ENCODE data around the gene CLN5. TPM values are rescaled to one million over a fixed set of nuclear protein-coding genes. Genes with fewer than 3 reads are reported as not detected.

Gene CLN5
- total RNA-seq (2016; rRNA removed; fragmentation: Illumina TruSeq; extraction: Trizol) (6.7 and 13.7 TPM in 2 replicates), polyA plus RNA-seq (2011; rRNA removed) (10.0 and 10.1 TPM in 2 replicates), polyA minus RNA-seq (2011; rRNA and poly(A)+ RNA removed; ENCODE audit: low replicate concordance) (4.3 and 5.8 TPM in 2 replicates), Bru-seq, nascent RNA (percentile 64 among the genes with signal in this experiment), BruChase-seq, experiment 1, labeled RNA remaining after a 6-hour chase (percentile 74 among the genes with signal in this experiment), BruChase-seq, experiment 2, labeled RNA remaining after a 2-hour chase (percentile 60 among the genes with signal in this experiment)
- total RNA-seq (2016; cell fraction: cytosol; rRNA removed; fragmentation: Illumina TruSeq; extraction: Trizol; ENCODE audit: low read depth), result 1.8 and 2.2 TPM in 2 replicates
- total RNA-seq (2016; cell fraction: insoluble cytoplasmic fraction; rRNA removed; fragmentation: Illumina TruSeq; extraction: Trizol), result 8.0 and 12.5 TPM in 2 replicates
- total RNA-seq (2016; cell fraction: membrane; rRNA removed; fragmentation: Illumina TruSeq; extraction: Trizol), result 3.0 and 3.5 TPM in 2 replicates
- 18.3 and 18.9 TPM in 2 replicates for total RNA-seq (2016; cell fraction: nucleus; rRNA removed; fragmentation: Illumina TruSeq; extraction: Trizol)
- 5.0 and 7.4 TPM in 2 replicates for polyA plus RNA-seq (2011; cell fraction: cytosol; rRNA removed)
- polyA plus RNA-seq (2011; cell fraction: nucleus; rRNA removed), result 10.6 and 11.1 TPM in 2 replicates
- 10.4 and 11.3 TPM in 2 replicates for polyA plus RNA-seq (2012)
- 0.95 and 1.3 TPM in 2 replicates for polyA plus RNA-seq (2016; cell fraction: cytosol; fragmentation: Illumina TruSeq; extraction: Trizol; ENCODE audit: low read depth)
- polyA plus RNA-seq (2016; cell fraction: insoluble cytoplasmic fraction; fragmentation: Illumina TruSeq; extraction: Trizol; ENCODE audit: low read depth), result 6.2 and 8.3 TPM in 2 replicates
- 2.4 TPM in 2 replicates for polyA plus RNA-seq (2016; cell fraction: membrane; fragmentation: Illumina TruSeq; extraction: Trizol; ENCODE audit: low read depth)
- 21.3 and 21.9 TPM in 2 replicates for polyA plus RNA-seq (2016; cell fraction: nucleus; fragmentation: Illumina TruSeq; extraction: Trizol; ENCODE audit: insufficient read depth, low read depth)
- polyA minus RNA-seq (2011; cell fraction: cytosol; rRNA and poly(A)+ RNA removed), result 4.4 and 5.8 TPM in 2 replicates
- polyA minus RNA-seq (2011; cell fraction: nucleus; rRNA and poly(A)+ RNA removed), result 26.1 and 29.2 TPM in 2 replicates
- long read RNA-seq, experiment 1, full-length matches to known transcripts, result 20 of 22 reads
- long read RNA-seq, experiment 1, partial matches to known transcripts, result 1 of 22 reads
- long read RNA-seq, experiment 1, other reads (novel, unspliced or antisense), result 1 of 22 reads
- long read RNA-seq, experiment 2, full-length matches to known transcripts, result 5 of 7 reads
- long read RNA-seq, experiment 2, partial matches to known transcripts, result 0 of 7 reads
- long read RNA-seq, experiment 2, other reads (novel, unspliced or antisense), result 2 of 7 reads

DNA sequence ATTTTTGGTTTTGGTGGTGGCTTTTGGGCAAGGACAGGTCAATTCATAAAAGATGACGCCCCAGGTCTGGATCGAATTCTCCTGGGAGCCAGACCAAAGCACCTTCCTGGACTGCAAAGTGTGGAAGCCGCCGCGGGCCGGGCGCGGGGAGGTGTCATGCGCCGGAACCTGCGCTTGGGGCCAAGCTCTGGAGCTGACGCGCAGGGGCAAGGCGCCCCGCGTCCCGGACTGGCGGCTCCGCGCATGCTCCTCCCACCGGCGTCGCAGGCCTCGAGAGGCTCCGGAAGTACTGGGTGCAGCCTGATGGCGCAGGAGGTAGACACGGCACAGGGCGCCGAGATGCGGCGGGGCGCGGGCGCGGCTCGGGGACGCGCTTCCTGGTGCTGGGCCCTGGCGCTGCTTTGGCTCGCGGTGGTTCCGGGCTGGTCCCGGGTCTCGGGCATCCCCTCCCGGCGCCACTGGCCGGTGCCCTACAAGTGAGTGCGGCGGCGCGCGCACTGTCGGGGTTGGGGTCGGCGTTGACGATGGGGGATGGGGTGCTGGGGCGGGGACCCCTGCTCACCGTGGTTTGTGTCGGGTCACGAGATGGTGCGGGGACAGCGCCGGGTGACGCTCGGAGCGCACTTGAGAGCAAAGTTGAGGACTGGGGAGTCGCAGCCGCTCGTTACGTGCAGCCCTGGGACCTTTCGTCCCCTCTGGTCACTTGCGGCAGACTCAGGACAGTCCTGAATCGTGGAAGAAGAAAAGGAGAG lies at the start of gene CLN5:
Gene CLN5, plus strand, starts transcription at position 286 of the 752 bp plus-strand sequence. Its CDS starts 18 bp downstream, at position 304.
- DNase-seq (ENCODE audit: low spot score), result peak; percentile 86
- Histone ChIP-seq H3K9ac (ENCODE audit: insufficient read depth, low read depth, low read length) (peak within 1 kb of the TSS; percentile 84), H3K4me1 (ENCODE audit: insufficient read depth, low read length) (peaks cover 27% of the 10 kb centered on the region), H3K36me3 (replicated peaks in 1 of 2; ENCODE audit: control insufficient read depth in 1 of 2, insufficient read depth in 2 of 2, low read length in 2 of 2) (0 out of 5 replicates have a peak, but pooled peaks cover 0 to 4% of the 10 kb centered on the region in 2 experiments), H4K20me1 (ENCODE audit: insufficient read depth, low read length) (no peaks in the 10 kb centered on the region), H3K27ac (ENCODE audit: extremely low read length, insufficient read depth, low read length) (peak within 1 kb of the TSS; percentile 79), H3K9me3 (ENCODE audit: low read length) (no peaks in the 10 kb centered on the region), H3K4me3 (replicated peaks in 1 of 3; ENCODE audit: insufficient read depth in 1 of 3, low read depth in 2 of 3, low read length in 3 of 3) (peak within 1 kb of the TSS; percentile 70 to 80 (median 73)), H3K4me2 (ENCODE audit: low read depth, low read length) (peak within 1 kb of the TSS; percentile 85), H3K27me3 (ENCODE audit: control insufficient read depth in 1 of 2, insufficient read depth in 2 of 2, low read length in 2 of 2) (peaks cover 0 to 12% of the 10 kb centered on the region in 2 experiments; a peak in 3 of 5 replicates), H3K79me2 (ENCODE audit: insufficient read depth, low read length) (no peaks in the 10 kb centered on the region), H2AFZ (ENCODE audit: low read length) (peak within 1 kb of the TSS; percentile 55)
- FAIRE-seq, result no peak
- in situ Hi-C loops (cut with HindIII; ENCODE audit: extremely low pct_ligation_motif_present, low pct_unique_long_range_greater_than_20kb), result no loop called here
- intact Hi-C loops (cut with micrococcal nuclease; ENCODE audit: unreplicated experiment), result no loop called here
- peak; percentile 96 for ATAC-seq
- WGBS (ENCODE audit: low lambda C conversion rate), result 1% methylated on average over 21 of the region's 73 CpGs
- BruUV-seq (replicated peaks), result no TSS peak
- CTCF ChIA-PET (ENCODE audit: low intra/inter-chr PET ratio, low total read pairs), result no interaction called here
- POLR2A ChIA-PET, result interaction anchor here (0.9 to 2.3 kb wide), 4 partner anchors 10 to 34 kb away, joined by 3 to 12 read pairs (median 6); partner anchors contain the start of gene FBXL3
- TF ChIP-seq NFATC3 (CRISPR knock-in tag; IDR thresholded peaks at IDR 0.05) (no peak), MXD4 (CRISPR knock-in tag; IDR thresholded peaks at IDR 0.05) (peak; percentile 82), DDIT3 (CRISPR knock-in tag; IDR thresholded peaks at IDR 0.05) (no peak), ZNF775 (CRISPR knock-in tag; IDR thresholded peaks at IDR 0.05; ENCODE audit: borderline replicate concordance) (no peak), ZNF34 (CRISPR knock-in tag; IDR thresholded peaks at IDR 0.05; ENCODE audit: borderline replicate concordance) (no peak; the same call in 1 of the 2 replicates), MBNL3 (CRISPR knock-in tag; conservative IDR thresholded peaks at IDR 0.05) (no peak), ZNF7 (CRISPR knock-in tag; IDR thresholded peaks at IDR 0.05) (no peak), REL (CRISPR knock-in tag; conservative IDR thresholded peaks at IDR 0.05) (0 out of 2 replicates have a peak, but pooled peaks have one; percentile 35), ZNF567 (CRISPR knock-in tag; IDR thresholded peaks at IDR 0.05; ENCODE audit: borderline replicate concordance) (no peak)
- TF ChIP-seq, protein P1, sequence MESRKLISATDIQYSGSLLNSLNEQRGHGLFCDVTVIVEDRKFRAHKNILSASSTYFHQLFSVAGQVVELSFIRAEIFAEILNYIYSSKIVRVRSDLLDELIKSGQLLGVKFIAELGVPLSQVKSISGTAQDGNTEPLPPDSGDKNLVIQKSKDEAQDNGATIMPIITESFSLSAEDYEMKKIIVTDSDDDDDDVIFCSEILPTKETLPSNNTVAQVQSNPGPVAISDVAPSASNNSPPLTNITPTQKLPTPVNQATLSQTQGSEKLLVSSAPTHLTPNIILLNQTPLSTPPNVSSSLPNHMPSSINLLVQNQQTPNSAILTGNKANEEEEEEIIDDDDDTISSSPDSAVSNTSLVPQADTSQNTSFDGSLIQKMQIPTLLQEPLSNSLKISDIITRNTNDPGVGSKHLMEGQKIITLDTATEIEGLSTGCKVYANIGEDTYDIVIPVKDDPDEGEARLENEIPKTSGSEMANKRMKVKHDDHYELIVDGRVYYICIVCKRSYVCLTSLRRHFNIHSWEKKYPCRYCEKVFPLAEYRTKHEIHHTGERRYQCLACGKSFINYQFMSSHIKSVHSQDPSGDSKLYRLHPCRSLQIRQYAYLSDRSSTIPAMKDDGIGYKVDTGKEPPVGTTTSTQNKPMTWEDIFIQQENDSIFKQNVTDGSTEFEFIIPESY (CRISPR knock-in tag; IDR thresholded peaks at IDR 0.05), result peak; percentile 26; the same call in 1 of the 2 replicates
- TF ChIP-seq, protein P2, sequence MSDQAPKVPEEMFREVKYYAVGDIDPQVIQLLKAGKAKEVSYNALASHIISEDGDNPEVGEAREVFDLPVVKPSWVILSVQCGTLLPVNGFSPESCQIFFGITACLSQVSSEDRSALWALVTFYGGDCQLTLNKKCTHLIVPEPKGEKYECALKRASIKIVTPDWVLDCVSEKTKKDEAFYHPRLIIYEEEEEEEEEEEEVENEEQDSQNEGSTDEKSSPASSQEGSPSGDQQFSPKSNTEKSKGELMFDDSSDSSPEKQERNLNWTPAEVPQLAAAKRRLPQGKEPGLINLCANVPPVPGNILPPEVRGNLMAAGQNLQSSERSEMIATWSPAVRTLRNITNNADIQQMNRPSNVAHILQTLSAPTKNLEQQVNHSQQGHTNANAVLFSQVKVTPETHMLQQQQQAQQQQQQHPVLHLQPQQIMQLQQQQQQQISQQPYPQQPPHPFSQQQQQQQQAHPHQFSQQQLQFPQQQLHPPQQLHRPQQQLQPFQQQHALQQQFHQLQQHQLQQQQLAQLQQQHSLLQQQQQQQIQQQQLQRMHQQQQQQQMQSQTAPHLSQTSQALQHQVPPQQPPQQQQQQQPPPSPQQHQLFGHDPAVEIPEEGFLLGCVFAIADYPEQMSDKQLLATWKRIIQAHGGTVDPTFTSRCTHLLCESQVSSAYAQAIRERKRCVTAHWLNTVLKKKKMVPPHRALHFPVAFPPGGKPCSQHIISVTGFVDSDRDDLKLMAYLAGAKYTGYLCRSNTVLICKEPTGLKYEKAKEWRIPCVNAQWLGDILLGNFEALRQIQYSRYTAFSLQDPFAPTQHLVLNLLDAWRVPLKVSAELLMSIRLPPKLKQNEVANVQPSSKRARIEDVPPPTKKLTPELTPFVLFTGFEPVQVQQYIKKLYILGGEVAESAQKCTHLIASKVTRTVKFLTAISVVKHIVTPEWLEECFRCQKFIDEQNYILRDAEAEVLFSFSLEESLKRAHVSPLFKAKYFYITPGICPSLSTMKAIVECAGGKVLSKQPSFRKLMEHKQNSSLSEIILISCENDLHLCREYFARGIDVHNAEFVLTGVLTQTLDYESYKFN (CRISPR knock-in tag; conservative IDR thresholded peaks at IDR 0.05), result peak; percentile 58

Measured in HepG2 (cell line).